Measurements from ENCODE around the gene TFCP2L1.

DNA sequence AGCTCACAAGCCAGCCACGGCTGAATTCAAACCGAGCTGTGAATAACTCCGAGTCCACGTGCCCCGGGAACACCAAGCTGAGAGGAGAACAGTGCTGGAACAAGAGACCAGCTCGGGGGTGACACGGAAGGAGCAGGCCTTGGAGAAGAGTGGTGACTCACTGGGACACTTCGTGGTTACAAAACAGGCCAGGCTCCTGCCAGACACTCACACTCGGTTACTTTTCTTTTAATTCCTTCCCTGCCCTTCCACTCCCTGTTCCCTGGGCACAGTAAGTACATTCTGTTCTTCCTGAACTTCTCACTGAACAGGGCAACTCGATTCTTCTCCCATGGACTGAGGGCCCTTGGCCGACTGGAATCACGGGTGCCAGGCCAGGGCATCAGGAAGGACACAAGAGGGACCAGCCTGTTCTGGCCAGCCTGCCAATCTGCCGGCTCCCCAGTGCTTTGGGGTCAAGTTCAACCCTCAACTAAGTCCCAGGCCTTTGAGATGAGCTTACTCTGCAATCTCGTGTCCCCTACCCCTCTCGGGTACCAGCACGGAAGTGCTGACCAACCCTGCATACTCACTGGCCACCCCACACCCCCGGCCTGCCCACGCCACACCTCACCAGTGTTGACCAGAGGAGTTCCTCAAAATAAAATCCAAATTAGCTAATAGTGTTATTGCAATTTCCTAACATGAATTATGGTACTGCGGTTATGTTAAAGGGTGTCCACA lies 87.5 kb downstream of the TFCP2L1 start:
- TF ChIP-seq GATA2 (IDR thresholded peaks at IDR 0.05; ENCODE audit: low read depth, low read length), result no peak
- TF ChIP-seq GATA3 (IDR thresholded peaks at IDR 0.05; ENCODE audit: low read depth, low read length), result no peak
